ENCODE measurements around the gene AMHR2. TPM values are rescaled to one million over a fixed set of nuclear protein-coding genes. Genes with fewer than 3 reads are reported as not detected.

The AMHR2 gene
- polyA plus RNA-seq, 4 donors = 0.04 to 12.9 (median 0.81) TPM; not detected in 1

DNA sequence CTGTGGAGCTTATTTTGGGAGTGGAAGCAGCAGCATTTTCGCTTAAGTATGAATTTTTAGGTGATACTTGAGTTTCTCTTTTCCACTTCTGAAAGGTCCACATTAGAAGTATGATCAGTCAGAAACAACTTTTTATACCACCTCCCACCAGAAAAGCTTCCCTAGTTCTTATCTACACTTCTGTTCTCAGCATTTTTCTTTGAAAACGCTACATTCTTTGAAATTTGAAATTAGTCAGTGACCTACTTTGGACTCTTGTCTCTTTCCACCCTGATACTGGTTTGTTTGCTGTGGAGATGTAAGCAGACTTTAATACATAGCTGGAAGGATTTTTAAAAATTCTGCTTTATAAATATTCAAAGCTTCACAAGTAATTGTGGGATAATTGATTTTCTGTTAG is 50.4 kb downstream of the AMHR2 start:
- H3K9me3 ChIP-seq (ENCODE audit: control insufficient read depth in 2 of 2, insufficient read depth in 1 of 2, low read depth in 1 of 2, low read length in 1 of 2) = no peaks in the 10 kb centered on the region
- H3K36me3 ChIP-seq (ENCODE audit: control insufficient read depth in 3 of 3, insufficient read depth in 2 of 3, low read depth in 1 of 3, low read length in 3 of 3) = peaks cover 32 to 50% (median 44%) of the 10 kb centered on the region in 3 donors
- no peak overlapping the region for H3K27ac ChIP-seq (ENCODE audit: low read depth in 1 of 3, low read length in 2 of 3)
- no peaks in the 10 kb centered on the region for H3K27me3 ChIP-seq (ENCODE audit: control insufficient read depth in 3 of 3, insufficient read depth in 3 of 3, low read length in 3 of 3)
- H3K4me3 ChIP-seq (ENCODE audit: low read depth in 1 of 3, low read length in 3 of 3) = no peak overlapping the region
- WGBS, 3 donors = 64 to 70% (median 68%) methylated on average over 2 of the region's 2 CpGs
- DNase-seq (no peak), FAIRE-seq (no peak)
- peaks cover 0 to 4% (median 0%) of the 10 kb centered on the region in 3 donors for H3K4me1 ChIP-seq (ENCODE audit: control insufficient read depth in 3 of 3, insufficient read depth in 2 of 3, low read depth in 1 of 3, low read length in 2 of 3)

DNA sequence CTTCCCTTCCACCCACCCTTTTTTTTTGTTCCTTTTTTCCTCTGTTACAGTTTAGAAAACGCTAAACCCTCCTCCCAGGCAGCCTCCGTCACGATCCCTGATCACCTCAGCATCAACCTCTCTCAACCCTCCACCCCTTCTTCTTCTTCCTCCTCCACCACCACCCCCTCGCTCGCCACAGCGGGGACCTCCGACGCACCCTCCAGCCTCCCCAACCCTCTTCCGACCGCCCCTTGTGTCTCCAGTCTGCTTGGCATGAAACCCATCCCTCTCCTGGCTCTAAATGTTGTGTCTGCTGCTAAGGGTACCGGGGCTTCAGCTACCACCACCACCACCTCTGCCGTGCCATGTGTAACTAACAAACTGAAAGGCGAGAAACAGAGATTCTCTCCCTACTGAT is 51.2 kb downstream of the AMHR2 start:
- Histone ChIP-seq H3K4me3 (ENCODE audit: low read depth in 1 of 3, low read length in 3 of 3) (no peak overlapping the region), H3K27me3 (ENCODE audit: control insufficient read depth in 3 of 3, insufficient read depth in 3 of 3, low read length in 3 of 3) (no peaks in the 10 kb centered on the region), H3K9me3 (ENCODE audit: control insufficient read depth in 2 of 2, insufficient read depth in 1 of 2, low read depth in 1 of 2, low read length in 1 of 2) (no peaks in the 10 kb centered on the region), H3K36me3 (ENCODE audit: control insufficient read depth in 3 of 3, insufficient read depth in 2 of 3, low read depth in 1 of 3, low read length in 3 of 3) (peaks cover 26 to 45% (median 41%) of the 10 kb centered on the region in 3 donors), H3K4me1 (ENCODE audit: control insufficient read depth in 3 of 3, insufficient read depth in 2 of 3, low read depth in 1 of 3, low read length in 2 of 3) (peaks cover 0 to 4% (median 0%) of the 10 kb centered on the region in 3 donors), H3K27ac (ENCODE audit: low read depth in 1 of 3, low read length in 2 of 3) (no peak overlapping the region)
- no peak for DNase-seq
- FAIRE-seq = no peak
- WGBS, 3 donors = 70 to 86% (median 82%) methylated on average over 13 of the region's 13 CpGs

DNA sequence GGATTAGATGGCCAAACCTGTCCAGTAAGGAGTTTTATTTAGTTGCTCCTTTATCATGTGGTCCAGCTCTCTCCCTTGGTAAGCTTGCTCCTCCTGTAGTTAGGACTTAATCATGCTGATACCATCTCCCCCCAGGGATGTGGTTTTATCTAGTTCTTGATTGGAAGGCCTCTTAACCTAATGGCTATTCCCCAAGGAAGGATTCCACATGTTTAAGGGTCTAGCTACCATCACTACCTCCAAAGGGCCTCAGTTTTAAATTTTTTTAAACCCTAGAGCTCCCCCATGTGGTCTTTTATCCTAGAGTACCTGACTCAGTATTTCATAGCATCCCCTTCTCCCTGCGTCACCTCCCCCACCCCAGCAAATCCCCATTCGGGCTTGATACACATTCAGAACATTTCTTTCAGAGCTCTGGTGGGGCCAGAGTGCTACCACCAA is 53.1 kb downstream of the AMHR2 start:
- H3K36me3 ChIP-seq (ENCODE audit: control insufficient read depth in 3 of 3, insufficient read depth in 2 of 3, low read depth in 1 of 3, low read length in 3 of 3) = peaks cover 30 to 46% (median 30%) of the 10 kb centered on the region in 3 donors
- no peak overlapping the region for H3K27ac ChIP-seq (ENCODE audit: low read depth in 1 of 3, low read length in 2 of 3)
- 64 to 75% (median 74%) methylated on average over 2 of the region's 2 CpGs for WGBS, 3 donors
- no peaks in the 10 kb centered on the region for H3K27me3 ChIP-seq (ENCODE audit: control insufficient read depth in 3 of 3, insufficient read depth in 3 of 3, low read length in 3 of 3)
- no peak for FAIRE-seq
- peaks cover 0 to 4% (median 0%) of the 10 kb centered on the region in 3 donors for H3K4me1 ChIP-seq (ENCODE audit: control insufficient read depth in 3 of 3, insufficient read depth in 2 of 3, low read depth in 1 of 3, low read length in 2 of 3)
- no peak for DNase-seq
- no peak overlapping the region for H3K4me3 ChIP-seq (ENCODE audit: low read depth in 1 of 3, low read length in 3 of 3)
- no peaks in the 10 kb centered on the region for H3K9me3 ChIP-seq (ENCODE audit: control insufficient read depth in 2 of 2, insufficient read depth in 1 of 2, low read depth in 1 of 2, low read length in 1 of 2)

DNA sequence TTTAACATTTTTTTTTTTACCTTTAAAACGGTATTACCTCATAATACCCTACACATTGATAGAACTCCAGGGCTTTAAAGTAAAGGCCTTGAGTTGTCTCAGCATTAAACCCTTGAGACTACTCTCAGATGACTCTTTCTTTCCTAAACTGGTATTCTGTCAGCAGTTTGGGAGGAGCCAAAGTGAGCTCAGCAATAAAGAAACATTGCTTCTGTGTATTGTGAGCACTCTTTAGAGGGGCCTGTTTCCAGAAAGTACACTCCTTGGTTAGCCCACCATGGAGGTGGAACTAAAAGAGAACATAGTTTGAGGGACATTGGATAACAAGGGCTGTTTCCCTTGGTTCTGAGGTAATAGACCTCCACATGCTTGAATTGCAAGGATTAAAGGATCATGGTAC is 55.2 kb downstream of the AMHR2 start:
- peaks cover 20 to 61% (median 25%) of the 10 kb centered on the region in 3 donors for H3K36me3 ChIP-seq (ENCODE audit: control insufficient read depth in 3 of 3, insufficient read depth in 2 of 3, low read depth in 1 of 3, low read length in 3 of 3)
- H3K27ac ChIP-seq (ENCODE audit: low read depth in 1 of 3, low read length in 2 of 3) = no peak overlapping the region
- DNase-seq = no peak
- no peak for FAIRE-seq
- H3K4me3 ChIP-seq (ENCODE audit: low read depth in 1 of 3, low read length in 3 of 3) = no peak overlapping the region
- WGBS, 3 donors = 38 to 54% (median 53%) methylated on average over 1 of the region's 1 CpG
- no peaks in the 10 kb centered on the region for H3K27me3 ChIP-seq (ENCODE audit: control insufficient read depth in 3 of 3, insufficient read depth in 3 of 3, low read length in 3 of 3)
- H3K9me3 ChIP-seq (ENCODE audit: control insufficient read depth in 2 of 2, insufficient read depth in 1 of 2, low read depth in 1 of 2, low read length in 1 of 2) = no peaks in the 10 kb centered on the region
- H3K4me1 ChIP-seq (ENCODE audit: control insufficient read depth in 3 of 3, insufficient read depth in 2 of 3, low read depth in 1 of 3, low read length in 2 of 3) = peaks cover 0 to 14% (median 4%) of the 10 kb centered on the region in 3 donors

DNA sequence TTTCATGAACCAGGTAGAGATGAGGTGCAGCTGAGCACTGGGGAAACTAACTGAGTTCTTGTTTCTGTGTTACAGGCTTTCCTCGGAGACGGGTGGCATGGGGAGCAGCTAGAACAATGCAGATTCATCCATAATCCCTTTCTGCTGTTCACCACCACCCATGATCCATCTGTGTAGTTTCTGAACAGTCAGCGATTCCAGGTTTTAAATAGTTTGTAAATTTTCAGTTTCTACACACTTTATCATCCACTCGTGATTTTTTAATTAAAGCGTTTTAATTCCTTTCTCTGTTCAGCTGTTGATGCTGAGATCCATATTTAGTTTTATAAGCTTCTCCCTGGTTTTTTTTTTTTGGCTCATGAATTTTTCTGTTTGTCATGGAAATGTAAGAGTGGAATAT is 55.7 kb downstream of the AMHR2 start:
- Histone ChIP-seq H3K27ac (ENCODE audit: low read depth in 1 of 3, low read length in 2 of 3) (no peak overlapping the region), H3K4me3 (ENCODE audit: low read depth in 1 of 3, low read length in 3 of 3) (no peak overlapping the region), H3K4me1 (ENCODE audit: control insufficient read depth in 3 of 3, insufficient read depth in 2 of 3, low read depth in 1 of 3, low read length in 2 of 3) (peaks cover 0 to 15% (median 4%) of the 10 kb centered on the region in 3 donors), H3K27me3 (ENCODE audit: control insufficient read depth in 3 of 3, insufficient read depth in 3 of 3, low read length in 3 of 3) (no peaks in the 10 kb centered on the region), H3K36me3 (ENCODE audit: control insufficient read depth in 3 of 3, insufficient read depth in 2 of 3, low read depth in 1 of 3, low read length in 3 of 3) (peaks cover 19 to 62% (median 22%) of the 10 kb centered on the region in 3 donors), H3K9me3 (ENCODE audit: control insufficient read depth in 2 of 2, insufficient read depth in 1 of 2, low read depth in 1 of 2, low read length in 1 of 2) (no peaks in the 10 kb centered on the region)
- WGBS, 3 donors = 78 to 90% (median 78%) methylated on average over 5 of the region's 5 CpGs
- no peak for DNase-seq
- FAIRE-seq = no peak

DNA sequence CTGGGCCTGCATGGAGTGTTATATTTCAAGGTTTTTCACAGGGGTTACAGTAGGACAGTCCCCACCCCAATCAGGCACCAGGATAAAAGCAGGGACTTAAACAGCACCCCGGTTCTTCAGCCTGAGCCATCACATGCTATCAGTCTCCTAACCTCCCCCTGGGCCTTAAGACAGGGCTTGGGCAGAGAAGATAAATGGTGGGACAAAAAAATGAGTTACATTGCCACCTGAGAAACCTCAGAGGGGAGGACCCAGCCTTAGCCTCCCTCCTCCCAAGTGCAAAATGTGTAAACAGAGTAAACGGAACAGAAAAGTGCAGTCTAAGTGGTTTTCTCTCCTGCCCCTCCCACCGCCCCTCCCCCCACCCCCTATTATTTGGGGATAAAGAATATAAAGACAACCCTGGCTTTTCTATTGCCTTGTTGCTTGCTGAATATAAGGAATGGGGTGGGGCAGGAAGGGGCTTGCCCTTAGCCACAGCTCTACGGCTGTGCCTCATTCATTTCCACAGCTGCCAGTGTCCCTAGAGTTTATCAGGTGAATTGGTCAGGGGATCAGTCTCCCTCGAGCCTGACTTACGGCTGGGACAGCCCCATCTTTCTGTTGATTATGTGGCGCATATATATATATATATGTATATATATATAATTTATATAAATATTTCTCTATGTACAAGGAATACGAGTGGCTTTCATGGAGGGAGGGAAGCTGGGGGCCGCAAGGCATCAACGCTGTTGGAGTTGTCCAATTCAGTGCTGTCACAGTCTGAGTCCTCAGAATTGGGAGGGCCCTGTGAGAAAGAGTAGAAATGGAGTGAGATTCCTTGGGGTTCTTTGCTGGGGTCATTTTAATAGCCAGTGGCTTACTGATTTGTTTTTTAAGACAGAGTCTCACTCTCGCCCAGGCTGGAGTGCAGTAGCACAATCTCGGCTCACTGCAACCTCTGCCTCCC is 57.1 kb downstream of the AMHR2 start:
- H3K4me1 ChIP-seq (ENCODE audit: control insufficient read depth in 3 of 3, insufficient read depth in 2 of 3, low read depth in 1 of 3, low read length in 2 of 3) = peaks cover 0 to 12% (median 4%) of the 10 kb centered on the region in 3 donors
- 72 to 77% (median 74%) methylated on average over 12 of the region's 12 CpGs for WGBS, 3 donors
- DNase-seq (no peak), FAIRE-seq (no peak)
- H3K27ac ChIP-seq (ENCODE audit: low read depth in 1 of 3, low read length in 2 of 3) = no peak overlapping the region
- H3K36me3 ChIP-seq (ENCODE audit: control insufficient read depth in 3 of 3, insufficient read depth in 2 of 3, low read depth in 1 of 3, low read length in 3 of 3) = peaks cover 17 to 67% (median 19%) of the 10 kb centered on the region in 3 donors
- no peak overlapping the region for H3K4me3 ChIP-seq (ENCODE audit: low read depth in 1 of 3, low read length in 3 of 3)
- no peaks in the 10 kb centered on the region for H3K27me3 ChIP-seq (ENCODE audit: control insufficient read depth in 3 of 3, insufficient read depth in 3 of 3, low read length in 3 of 3)
- H3K9me3 ChIP-seq (ENCODE audit: control insufficient read depth in 2 of 2, insufficient read depth in 1 of 2, low read depth in 1 of 2, low read length in 1 of 2) = no peaks in the 10 kb centered on the region

Other genes starting within 250 kb of the AMHR2 start
- gene ZNF740, start 243.1 kb upstream of the AMHR2 start, polyA plus RNA-seq = 10 to 100 TPM in 1 of 4 donors, 1 to 10 TPM in 3; 2.9 to 23.4 (median 7.1) TPM
- gene CSAD, start 242.9 kb upstream of the AMHR2 start, polyA plus RNA-seq = 10 to 100 TPM; 12.9 to 56.4 (median 34.4) TPM
- 1 to 10 TPM; 1.8 to 9.2 (median 5.0) TPM for gene ITGB7, start 216.6 kb upstream of the AMHR2 start, polyA plus RNA-seq
- 1 to 10 TPM in 2 of 4 donors, under 1 TPM in 1, not detected in 1; 0.54 to 8.0 (median 7.1) TPM for gene RARG, start 191.6 kb upstream of the AMHR2 start, polyA plus RNA-seq
- gene ESPL1, start 155.6 kb upstream of the AMHR2 start, polyA plus RNA-seq = 10 to 100 TPM in 3 of 4 donors, 1 to 10 TPM in 1; 8.0 to 48.9 (median 25.5) TPM
- 1,000 to 10,000 TPM in 1 of 4 donors, 100 to 1,000 TPM in 3; 620 to 1,223 (median 795) TPM for gene PFDN5, start 128.3 kb upstream of the AMHR2 start, polyA plus RNA-seq
- 10 to 100 TPM; 42.4 to 87.0 (median 66.9) TPM for gene MYG1, start 124.2 kb upstream of the AMHR2 start, polyA plus RNA-seq
- 10 to 100 TPM; 20.0 to 54.0 (median 33.7) TPM for gene AAAS, start 102.2 kb upstream of the AMHR2 start, polyA plus RNA-seq
- under 1 TPM in 1 of 4 donors, not detected in 3; 0.01 TPM for gene SP7, start 87.5 kb upstream of the AMHR2 start, polyA plus RNA-seq
- 10 to 100 TPM; 13.8 to 75.6 (median 18.3) TPM for gene SP1, start 43.7 kb upstream of the AMHR2 start, polyA plus RNA-seq
- gene PRR13, start 17.9 kb downstream of the AMHR2 start, polyA plus RNA-seq = 1,000 to 10,000 TPM in 1 of 4 donors, 100 to 1,000 TPM in 3; 507 to 1,038 (median 704) TPM
- 100 to 1,000 TPM; 446 to 821 (median 494) TPM for gene PCBP2, start 28.2 kb downstream of the AMHR2 start, polyA plus RNA-seq
- 1 to 10 TPM in 3 of 4 donors, under 1 TPM in 1; 0.67 to 9.0 (median 4.3) TPM for gene MAP3K12, start 75.6 kb downstream of the AMHR2 start, polyA plus RNA-seq
- 10 to 100 TPM; 18.9 to 31.0 (median 26.9) TPM for gene TARBP2, start 77.4 kb downstream of the AMHR2 start, polyA plus RNA-seq
- gene NPFF, start 83.6 kb downstream of the AMHR2 start, polyA plus RNA-seq = 1 to 10 TPM in 1 of 4 donors, under 1 TPM in 1, not detected in 2; 0.12 to 4.2 TPM
- 10 to 100 TPM in 3 of 4 donors, 1 to 10 TPM in 1; 8.6 to 32.9 (median 14.5) TPM for gene ATF7, start 202.5 kb downstream of the AMHR2 start, polyA plus RNA-seq

All from small intestine (tissue), 7 donors.